H1 (cell line): ENCODE results near the gene ZNF469. TPM values are rescaled to one million over a fixed set of nuclear protein-coding genes. Genes with fewer than 3 reads are reported as not detected.

ENCODE experiments used
- CTCF ChIA-PET: fragments of 300-600 bp; sonication (Branson Sonifier 250); formaldehyde crosslinking; loops from one replicate; lab custom pipeline; 2021; ENCODE audit not compliant: partially characterized antibody; lab: Charles Lee
- POLR2A ChIA-PET: fragments of 300-600 bp; sonication (Branson Sonifier 250); formaldehyde crosslinking; loops from one replicate; lab custom pipeline; 2021; ENCODE audit warnings: inconsistent platforms; ENCODE audit not compliant: partially characterized antibody; lab: Charles Lee
- DNase-seq, 2 experiments: peaks; one replicate each; pipeline versions ENCODE4 v3.0.0 to v3.0.0-alpha.2; 2010 to 2022; ENCODE audit warnings: low spot score in 2 of 2, low read depth in 1 of 2, mixed read lengths in 1 of 2
- FAIRE-seq: peaks from 2 replicates; lab custom pipeline; 2011; peaks lifted over from hg19 to GRCh38; lab: Jason Lieb, UNC
- H2AFZ ChIP-seq: 2 replicates; pipeline ENCODE4 v1.8.1; 2012; ENCODE audit warnings: low read length, inconsistent platforms
- H2AK5ac ChIP-seq: 2 replicates; pipeline ENCODE4 v1.6.1; 2013; ENCODE audit warnings: low read depth, low read length
- H2BK120ac ChIP-seq: replicated peaks from 2 replicates; pipeline ENCODE3; 2013; ENCODE audit warnings: low read depth, low read length, inconsistent platforms
- H2BK12ac ChIP-seq: 2 replicates; pipeline ENCODE4 v1.6.1; 2013; ENCODE audit warnings: low read depth, low read length
- H2BK15ac ChIP-seq: 2 replicates; pipeline ENCODE4 v1.6.1; 2013; ENCODE audit warnings: low read length
- H2BK20ac ChIP-seq: 2 replicates; pipeline ENCODE4 v1.6.1; 2013; ENCODE audit warnings: low read length
- H2BK5ac ChIP-seq: 2 replicates; pipeline ENCODE4 v1.6.1; 2013; ENCODE audit warnings: low read depth, low read length
- H3K14ac ChIP-seq: 2 replicates; pipeline ENCODE4 v1.6.1; 2013; ENCODE audit warnings: inconsistent platforms; ENCODE audit not compliant: insufficient read length
- H3K18ac ChIP-seq: 2 replicates; pipeline ENCODE4 v1.6.1; 2013; ENCODE audit warnings: low read length; ENCODE audit errors: extremely low read depth
- H3K23ac ChIP-seq: 2 replicates; pipeline ENCODE4 v1.6.1; 2013; ENCODE audit warnings: inconsistent platforms; ENCODE audit not compliant: insufficient read length
- H3K23me2 ChIP-seq: 2 replicates; pipeline ENCODE4 v1.6.1; 2013; ENCODE audit warnings: low read depth, low read length
- H3K27ac ChIP-seq: 2 replicates; pipeline ENCODE4 v1.6.1; 2011; ENCODE audit warnings: low read depth, low read length, inconsistent platforms
- H3K27me3 ChIP-seq, 4 experiments: replicated peaks in 1 of 4; 1 replicate in 1 of 4; 2 replicates in 3 of 4; pipeline versions ENCODE4 v1.6.1 to v1.8.1; 2011 to 2013; ENCODE audit warnings: low read length in 3 of 4, mild to moderate bottlenecking in 3 of 4, inconsistent platforms in 2 of 4, mixed read lengths in 2 of 4, moderate library complexity in 1 of 4; ENCODE audit not compliant: control insufficient read depth in 3 of 4, insufficient read depth in 3 of 4; ENCODE audit errors: extremely low read depth in 1 of 4
- H3K36me3 ChIP-seq, 4 experiments: 2 replicates each; pipeline versions ENCODE4 v1.6.1 to v1.8.1; 2011 to 2013; ENCODE audit warnings: mild to moderate bottlenecking in 4 of 4, low read length in 3 of 4, moderate library complexity in 2 of 4, control low read depth in 1 of 4, inconsistent platforms in 1 of 4; ENCODE audit not compliant: insufficient read depth in 4 of 4, control insufficient read depth in 2 of 4
- H3K4ac ChIP-seq: replicated peaks from 2 replicates; pipeline ENCODE3; 2013; ENCODE audit warnings: low read length, low read depth, mixed read lengths, inconsistent platforms; ENCODE audit not compliant: insufficient read length
- H3K4me1 ChIP-seq, 4 experiments: replicated peaks in 1 of 4; 1 replicate in 1 of 4; 2 replicates in 3 of 4; pipeline versions ENCODE4 v1.6.1 to v1.8.1; 2011 to 2013; ENCODE audit warnings: low read length in 3 of 4, inconsistent platforms in 2 of 4, mixed read lengths in 1 of 4; ENCODE audit not compliant: insufficient read depth in 4 of 4, control insufficient read depth in 3 of 4
- H3K4me2 ChIP-seq, 2 experiments: 2 replicates each; pipeline versions ENCODE4 v1.6.1 to v1.8.1; 2011 to 2013; ENCODE audit warnings: low read depth in 2 of 2, low read length in 2 of 2, control low read depth in 1 of 2, inconsistent platforms in 1 of 2, mild to moderate bottlenecking in 1 of 2; ENCODE audit not compliant: insufficient read depth in 1 of 2
- H3K4me3 ChIP-seq, 4 experiments: fragments of 200-600, 300-600 bp in 1 of 4; sonication (generic), shearing (Covaris generic), sonication (Bioruptor Twin) in 1 of 4; 2 replicates each; pipeline versions ENCODE4 v1.5.1 to v1.8.1; 2011 to 2016; ENCODE audit warnings: low read length in 4 of 4, low read depth in 3 of 4, control low read depth in 2 of 4, inconsistent platforms in 2 of 4, mild to moderate bottlenecking in 2 of 4, mixed read lengths in 1 of 4, moderate library complexity in 1 of 4; ENCODE audit not compliant: insufficient read depth in 2 of 4; ENCODE audit errors: extremely low read depth in 1 of 4
- H3K56ac ChIP-seq: replicated peaks from 2 replicates; pipeline ENCODE3; 2013; ENCODE audit warnings: low read depth, mild to moderate bottlenecking, mixed read lengths, low read length, inconsistent platforms; ENCODE audit not compliant: insufficient read length
- H3K79me1 ChIP-seq: 2 replicates; pipeline ENCODE4 v1.6.1; 2013; ENCODE audit warnings: low read depth, low read length, control low read depth
- H3K79me2 ChIP-seq, 2 experiments: 2 replicates each; pipeline versions ENCODE4 v1.6.1 to v1.8.1; 2012 to 2013; ENCODE audit warnings: low read length in 2 of 2, mild to moderate bottlenecking in 2 of 2, inconsistent platforms in 1 of 2; ENCODE audit not compliant: insufficient read depth in 2 of 2, control insufficient read depth in 1 of 2
- H3K9ac ChIP-seq, 4 experiments: replicated peaks in 1 of 4; 1 replicate in 1 of 4; 2 replicates in 3 of 4; pipeline versions ENCODE4 v1.6.1 to v1.8.1; 2011 to 2013; ENCODE audit warnings: low read depth in 3 of 4, low read length in 3 of 4, control low read depth in 2 of 4, mild to moderate bottlenecking in 2 of 4, moderate library complexity in 2 of 4, inconsistent platforms in 1 of 4; ENCODE audit errors: extremely low read depth in 1 of 4
- H3K9me3 ChIP-seq, 2 experiments: 2 replicates each; pipeline versions ENCODE4 v1.6.1 to v1.8.1; 2012 to 2013; ENCODE audit warnings: mild to moderate bottlenecking in 2 of 2, moderate library complexity in 2 of 2, control low read depth in 1 of 2, inconsistent platforms in 1 of 2, low read depth in 1 of 2, low read length in 1 of 2, mixed read lengths in 1 of 2; ENCODE audit not compliant: insufficient read depth in 2 of 2
- H4K20me1 ChIP-seq, 2 experiments: replicated peaks in 1 of 2; 2 replicates each; pipeline versions ENCODE3 to v1.8.1; 2011 to 2013; ENCODE audit warnings: inconsistent platforms in 2 of 2, low read length in 2 of 2, mild to moderate bottlenecking in 1 of 2; ENCODE audit not compliant: insufficient read depth in 2 of 2, control insufficient read depth in 1 of 2
- H4K5ac ChIP-seq: 2 replicates; pipeline ENCODE4 v1.6.1; 2013; ENCODE audit warnings: low read length, low read depth, mixed read lengths, inconsistent platforms; ENCODE audit not compliant: insufficient read length
- H4K8ac ChIP-seq: 2 replicates; pipeline ENCODE4 v1.8.0; 2013; ENCODE audit warnings: mild to moderate bottlenecking, moderate library complexity, low read length, inconsistent platforms; ENCODE audit not compliant: insufficient read depth; ENCODE audit errors: extremely low read depth
- H4K91ac ChIP-seq: replicated peaks from 2 replicates; pipeline ENCODE3; 2013; ENCODE audit warnings: low read length, mixed read lengths, inconsistent platforms; ENCODE audit not compliant: insufficient read length
- CHD2 ChIP-seq: IDR thresholded peaks from 2 replicates; pipeline ENCODE4 v1.6.1; 2012; ENCODE audit warnings: low read length, improper control_type of control experiment
- EP300 ChIP-seq, 2 experiments: IDR thresholded peaks; 1 replicate in 1 of 2; 2 replicates in 1 of 2; pipeline ENCODE4 v1.6.1; 2011 to 2012; ENCODE audit warnings: low read depth in 2 of 2, low read length in 2 of 2, mild to moderate bottlenecking in 2 of 2, borderline replicate concordance in 1 of 2, inconsistent platforms in 1 of 2, moderate library complexity in 1 of 2
- GTF2F1 ChIP-seq: IDR thresholded peaks from 2 replicates; pipeline ENCODE4 v1.6.1; 2012; ENCODE audit warnings: low read depth, low read length, improper control_type of control experiment, borderline replicate concordance
- KDM5A ChIP-seq: fragments of 200-600 bp; IDR thresholded peaks from 2 replicates; pipeline ENCODE4 v1.7.1; 2012; ENCODE audit warnings: mild to moderate bottlenecking, low read length, inconsistent platforms, mixed read lengths
- RXRA ChIP-seq: IDR thresholded peaks from 2 replicates; pipeline ENCODE4 v1.6.1; 2011; ENCODE audit warnings: low read depth, mild to moderate bottlenecking, low read length, moderate library complexity; ENCODE audit not compliant: insufficient read depth
- SP2 ChIP-seq: IDR thresholded peaks from 2 replicates; pipeline ENCODE4 v1.6.1; 2012; ENCODE audit warnings: mild to moderate bottlenecking, low read length, inconsistent platforms
- WGBS, 2 experiments: shearing (Covaris generic) in 1 of 2; methylation state at CpG; one replicate each; pipeline versions ENCODE4 v1.1.6 to v1.1.7; 2013 to 2015; ENCODE audit warnings: low lambda C conversion rate in 2 of 2, mixed read lengths in 2 of 2, inconsistent platforms in 1 of 2, low coverage in 1 of 2, missing lambda C conversion rate in 1 of 2; ENCODE audit not compliant: insufficient replicate concordance in 2 of 2, insufficient coverage in 1 of 2, insufficient read length in 1 of 2; ENCODE audit errors: extremely low coverage in 1 of 2, missing lambda C conversion rate in 1 of 2; 5-methylcytosine and 5-hydroxymethylcytosine counted together
- polyA plus RNA-seq, 7 experiments: library from polyadenylated mRNA; depleted of rRNA in 3 of 7; stranded (reverse) in 5 of 7; unstranded in 2 of 7; fragments of >200 nt in 5 of 7; fragments of 200-250 nt in 2 of 7; gene quantifications; 1 replicate in 5 of 7; 2 replicates in 1 of 7; 4 replicates in 1 of 7; pipeline versions ENCODE4 v1.2.1 to v1.2.3, GENCODE V29; 2011 to 2013; ENCODE audit warnings: missing spikeins in 2 of 7, mixed read lengths in 2 of 7
- total RNA-seq: library from RNA; stranded (reverse); fragmentation: NEBNext Ultra II Directional; extraction: Animal tissue kit (Norgen Biotek cat#: 25700); gene quantifications from 2 replicates; pipeline ENCODE4 v1.2.1, GENCODE V29; 2021
- TF ChIP-seq, protein P1 (sequence below): IDR thresholded peaks from 2 replicates; pipeline ENCODE4 v1.6.1; 2012; ENCODE audit warnings: inconsistent platforms

ZNF469 gene
- total and polyA plus RNA-seq, 2 of the 8 experiments (the other 6 are each of a cell fraction or from before 2014, with no cell fraction given), result 0.30 to 1.8 TPM

DNA sequence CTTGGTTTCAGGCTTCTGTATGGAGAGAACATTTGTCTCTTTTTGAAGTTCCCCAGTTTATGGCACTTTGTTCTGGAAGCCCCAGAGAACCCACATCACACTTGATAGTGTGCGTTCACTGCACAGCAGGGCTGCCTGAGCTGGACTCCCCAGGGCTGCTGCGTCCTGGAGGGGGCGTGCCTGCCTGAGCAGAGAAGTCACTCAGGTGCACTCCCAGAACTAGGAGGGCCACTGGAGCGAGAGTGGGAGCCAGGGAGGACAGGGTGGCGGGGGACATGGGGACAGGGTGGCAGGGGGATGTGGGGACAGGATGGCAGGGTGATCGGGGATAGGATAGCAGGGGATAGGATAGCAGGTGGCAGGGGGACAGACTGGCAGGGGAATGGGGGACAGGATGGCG lies 43.9 kb upstream of the ZNF469 start:
- H2BK5ac ChIP-seq, result no peak overlapping the region
- peaks cover 6 to 12% of the 10 kb centered on the region in 2 experiments; a peak in 3 of 4 replicates for H3K9me3 ChIP-seq
- no peaks in the 10 kb centered on the region for H3K27me3 ChIP-seq
- 0 out of 2 replicates have a peak overlapping the region, but pooled peaks have one; percentile 17 for H2BK12ac ChIP-seq
- FAIRE-seq, result no peak
- DNase-seq, result no peak
- no peak overlapping the region for H4K91ac ChIP-seq
- H3K27ac ChIP-seq, result no peak overlapping the region
- POLR2A ChIA-PET, result no interaction called here
- TF ChIP-seq KDM5A, result no peak
- TF ChIP-seq RXRA, result no peak
- no peak for TF ChIP-seq EP300 (IDR thresholded peaks at IDR 0.05; ENCODE audit: borderline replicate concordance in 1 of 2, low read depth in 2 of 2, low read length in 2 of 2)
- TF ChIP-seq CHD2, result no peak
- TF ChIP-seq, protein P1, sequence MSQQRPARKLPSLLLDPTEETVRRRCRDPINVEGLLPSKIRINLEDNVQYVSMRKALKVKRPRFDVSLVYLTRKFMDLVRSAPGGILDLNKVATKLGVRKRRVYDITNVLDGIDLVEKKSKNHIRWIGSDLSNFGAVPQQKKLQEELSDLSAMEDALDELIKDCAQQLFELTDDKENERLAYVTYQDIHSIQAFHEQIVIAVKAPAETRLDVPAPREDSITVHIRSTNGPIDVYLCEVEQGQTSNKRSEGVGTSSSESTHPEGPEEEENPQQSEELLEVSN, result no peak
- no peak for TF ChIP-seq SP2
- no peak for TF ChIP-seq GTF2F1
- no peak overlapping the region for H3K18ac ChIP-seq
- no peak overlapping the region for H2BK20ac ChIP-seq
- peak overlapping the region; percentile 81; the same call in 1 of the 2 replicates for H2BK15ac ChIP-seq
- no peak overlapping the region for H3K23ac ChIP-seq
- H3K79me1 ChIP-seq, result no peaks in the 10 kb centered on the region
- no peak overlapping the region for H2AK5ac ChIP-seq
- no peaks in the 10 kb centered on the region for H3K36me3 ChIP-seq
- peaks cover 1% of the 10 kb centered on the region; the same call in 1 of the 2 replicates for H3K23me2 ChIP-seq
- H3K79me2 ChIP-seq, result no peaks in the 10 kb centered on the region
- no peak overlapping the region for H3K4ac ChIP-seq
- WGBS, 2 experiments, result 64% methylated on average over 5 of the region's 7 CpGs; no CpG with 5 or more reads in 1 of the 2 experiments
- CTCF ChIA-PET, result no interaction called here
- H3K56ac ChIP-seq, result no peak overlapping the region
- no peak overlapping the region for H2AFZ ChIP-seq
- H4K5ac ChIP-seq, result no peak overlapping the region
- no peak overlapping the region for H3K14ac ChIP-seq
- H3K9ac ChIP-seq, result no peak overlapping the region
- no peak overlapping the region for H2BK120ac ChIP-seq
- H3K4me3 ChIP-seq, result no peak overlapping the region
- no peaks in the 10 kb centered on the region for H3K4me1 ChIP-seq
- no peak overlapping the region for H4K8ac ChIP-seq
- no peaks in the 10 kb centered on the region for H4K20me1 ChIP-seq
- H3K4me2 ChIP-seq, result no peak overlapping the region
